Right lobe of liver (tissue), 4 donors: ENCODE results near the gene INHBC.

ENCODE experiments used
- POLR2A ChIP-seq: fragments of 450-650 bp; IDR thresholded peaks from one replicate; pipeline ENCODE4 v1.6.1; 2017; ENCODE audit warnings: antibody characterized with exemption, mild to moderate bottlenecking
- TF ChIP-seq, protein P1 (sequence below), 4 donors: fragments of 200-600 bp in 3 of 4; fragments of 450-650 bp in 1 of 4; IDR thresholded peaks; one replicate each; pipeline versions ENCODE4 v1.5.1 to v1.8.0; 2016 to 2022; ENCODE audit warnings: antibody characterized with exemption in 4 of 4, mild to moderate bottlenecking in 2 of 4
- donor health status: DM: no; HTN: no; CAD: no.
- donor health status: DM: no; HTN: no; CAD: no.
- donor health status: DM: no; HTN: yes; CAD: no.

DNA sequence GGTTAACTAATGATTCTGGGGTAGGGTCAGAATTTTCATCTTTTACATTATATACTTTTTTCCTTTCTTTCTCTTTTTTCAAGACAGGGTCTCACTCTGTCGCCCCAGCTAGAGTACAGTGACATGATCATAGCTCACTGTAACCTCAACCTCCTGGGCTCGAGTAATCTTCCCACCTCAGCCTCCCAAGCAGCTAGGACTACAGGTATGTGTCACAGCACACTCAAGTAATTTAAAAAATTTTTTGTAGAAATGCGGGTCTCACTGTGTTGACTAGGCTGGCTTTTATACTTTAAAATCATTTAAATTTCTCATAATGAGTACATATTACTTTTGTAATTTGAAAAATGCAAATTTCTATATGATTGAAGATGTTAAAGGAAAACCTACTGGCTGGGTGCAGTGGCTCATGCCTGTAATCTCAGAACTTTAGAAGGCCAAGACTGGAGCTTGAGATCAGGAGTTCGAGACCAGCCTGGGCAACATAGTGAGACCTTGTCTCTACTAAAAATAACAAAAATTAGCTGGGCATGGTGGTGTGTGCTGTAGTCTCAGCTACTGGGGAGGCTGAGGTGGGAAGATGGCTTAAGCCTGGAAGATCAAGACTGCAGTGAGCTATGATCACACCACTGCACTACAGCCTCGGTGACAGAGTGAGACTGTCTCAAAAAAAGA is 29.5 kb upstream of the INHBC start:
- TF ChIP-seq, protein P1, sequence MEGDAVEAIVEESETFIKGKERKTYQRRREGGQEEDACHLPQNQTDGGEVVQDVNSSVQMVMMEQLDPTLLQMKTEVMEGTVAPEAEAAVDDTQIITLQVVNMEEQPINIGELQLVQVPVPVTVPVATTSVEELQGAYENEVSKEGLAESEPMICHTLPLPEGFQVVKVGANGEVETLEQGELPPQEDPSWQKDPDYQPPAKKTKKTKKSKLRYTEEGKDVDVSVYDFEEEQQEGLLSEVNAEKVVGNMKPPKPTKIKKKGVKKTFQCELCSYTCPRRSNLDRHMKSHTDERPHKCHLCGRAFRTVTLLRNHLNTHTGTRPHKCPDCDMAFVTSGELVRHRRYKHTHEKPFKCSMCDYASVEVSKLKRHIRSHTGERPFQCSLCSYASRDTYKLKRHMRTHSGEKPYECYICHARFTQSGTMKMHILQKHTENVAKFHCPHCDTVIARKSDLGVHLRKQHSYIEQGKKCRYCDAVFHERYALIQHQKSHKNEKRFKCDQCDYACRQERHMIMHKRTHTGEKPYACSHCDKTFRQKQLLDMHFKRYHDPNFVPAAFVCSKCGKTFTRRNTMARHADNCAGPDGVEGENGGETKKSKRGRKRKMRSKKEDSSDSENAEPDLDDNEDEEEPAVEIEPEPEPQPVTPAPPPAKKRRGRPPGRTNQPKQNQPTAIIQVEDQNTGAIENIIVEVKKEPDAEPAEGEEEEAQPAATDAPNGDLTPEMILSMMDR (IDR thresholded peaks at IDR 0.05) = no peak
- TF ChIP-seq POLR2A = no peak
